Hepatocyte (in vitro differentiated cells): ENCODE measurements around the gene PELO. TPM values are rescaled to one million over a fixed set of nuclear protein-coding genes. Genes with fewer than 3 reads are reported as not detected.

Experiments used
- DNase-seq: peaks from one replicate; pipeline ENCODE4 v3.0.0-alpha.2; 2016; ENCODE audit warnings: low spot score
- H2AFZ ChIP-seq: fragments of 200-600 bp; sonication (generic); 2 replicates; pipeline ENCODE4 v1.6.0; 2016; ENCODE audit warnings: antibody characterized with exemption, mild to moderate bottlenecking
- H3K27ac ChIP-seq: fragments of 200-600 bp; sonication (generic); 2 replicates; pipeline ENCODE4 v1.5.1; 2016; ENCODE audit warnings: mild to moderate bottlenecking
- H3K27me3 ChIP-seq: fragments of 200-600 bp; sonication (generic); 2 replicates; pipeline ENCODE4 v1.6.1; 2016
- H3K36me3 ChIP-seq: fragments of 200-600 bp; sonication (generic); replicated peaks from 2 replicates; pipeline ENCODE4 v1.5.1; 2016; ENCODE audit warnings: low read depth; ENCODE audit not compliant: insufficient read depth
- H3K4me1 ChIP-seq: fragments of 200-600 bp; sonication (generic); 2 replicates; pipeline ENCODE4 v1.5.1; 2016; ENCODE audit warnings: mild to moderate bottlenecking, moderate library complexity; ENCODE audit not compliant: insufficient read depth
- H3K4me2 ChIP-seq: fragments of 200-600 bp; sonication (generic); 2 replicates; pipeline ENCODE4 v1.6.0; 2016
- H3K4me3 ChIP-seq: fragments of 200-600 bp; sonication (generic); 2 replicates; pipeline ENCODE4 v1.5.1; 2016; ENCODE audit warnings: mild to moderate bottlenecking
- H3K79me2 ChIP-seq: fragments of 200-600 bp; sonication (generic); 2 replicates; pipeline ENCODE4 v1.6.0; 2017; ENCODE audit warnings: mild to moderate bottlenecking
- H3K9me2 ChIP-seq: fragments of 200-600 bp; sonication (generic); replicated peaks from 2 replicates; pipeline ENCODE4 v1.6.0; 2017; ENCODE audit warnings: mild to moderate bottlenecking; ENCODE audit not compliant: insufficient read depth
- H3K9me3 ChIP-seq: fragments of 200-600 bp; sonication (generic); 2 replicates; pipeline ENCODE4 v1.5.1; 2016; ENCODE audit warnings: low read depth, mild to moderate bottlenecking
- H4K20me1 ChIP-seq: fragments of 200-600 bp; sonication (generic); 2 replicates; pipeline ENCODE4 v1.6.0; 2016; ENCODE audit warnings: mild to moderate bottlenecking; ENCODE audit not compliant: insufficient read depth, poor library complexity, severe bottlenecking
- CTCF ChIP-seq: fragments of 200-600 bp; sonication (generic); IDR thresholded peaks from 2 replicates; pipeline ENCODE4 v1.5.1; 2016; ENCODE audit warnings: antibody characterized with exemption, mild to moderate bottlenecking; ENCODE audit not compliant: poor library complexity
- EZH2 ChIP-seq: fragments of 200-600 bp; sonication (generic); IDR thresholded peaks from 2 replicates; pipeline ENCODE4 v1.6.1; 2016; ENCODE audit warnings: antibody characterized with exemption, mild to moderate bottlenecking, borderline replicate concordance
- EZH2phosphoT487 ChIP-seq: fragments of 200-600 bp; sonication (generic); IDR thresholded peaks from one replicate; pipeline ENCODE4 v1.6.1; 2018; ENCODE audit warnings: antibody characterized with exemption, mild to moderate bottlenecking, low read depth, moderate library complexity; ENCODE audit not compliant: unreplicated experiment, severe bottlenecking
- WGBS: methylation state at CpG from one replicate; pipeline ENCODE4 v1.1.6; 2016; ENCODE audit warnings: low lambda C conversion rate; ENCODE audit errors: missing lambda C conversion rate; 5-methylcytosine and 5-hydroxymethylcytosine counted together
- polyA plus RNA-seq: library from polyadenylated mRNA; unstranded; fragments of >200 nt; fragmentation: Nextera tagmentation; extraction: Ambion mirVana; gene quantifications from 2 replicates; pipeline ENCODE4 v1.2.1, GENCODE V29; 2016
- total RNA-seq: library from RNA; depleted of rRNA; stranded (reverse); fragments of >200 nt; gene quantifications from 2 replicates; pipeline ENCODE4 v1.2.3, GENCODE V29; 2014

PELO gene
- total and polyA plus RNA-seq, 2 experiments from 2014 or later = 21.9 to 27.0 TPM

GRCh38 chr5:52808316-52808901 lies 20.7 kb downstream of the PELO start:
- H4K20me1 ChIP-seq = peaks cover 3% of the 10 kb centered on the region
- no peak overlapping the region for H3K4me3 ChIP-seq
- no peaks in the 10 kb centered on the region for H3K9me3 ChIP-seq
- DNase-seq = no peak
- no peak overlapping the region for H3K4me2 ChIP-seq
- H3K27me3 ChIP-seq = no peaks in the 10 kb centered on the region
- no peaks in the 10 kb centered on the region for H3K36me3 ChIP-seq
- no peak overlapping the region for H3K27ac ChIP-seq
- no peak for TF ChIP-seq EZH2
- TF ChIP-seq CTCF = no peak
- TF ChIP-seq EZH2phosphoT487 = no peak
- peaks cover 3% of the 10 kb centered on the region for H3K4me1 ChIP-seq
- H3K79me2 ChIP-seq = peaks cover 44% of the 10 kb centered on the region
- no peaks in the 10 kb centered on the region for H3K9me2 ChIP-seq
- WGBS = 73% methylated on average over 2 of the region's 2 CpGs
- no peak overlapping the region for H2AFZ ChIP-seq

- no peaks in the 10 kb centered on the region for H3K27me3 ChIP-seq
- TF ChIP-seq CTCF = no peak
- no peak for TF ChIP-seq EZH2phosphoT487
- no peak for TF ChIP-seq EZH2
- 61% methylated on average over 1 of the region's 1 CpG for WGBS
- no peaks in the 10 kb centered on the region for H3K9me3 ChIP-seq
- no peak overlapping the region for H2AFZ ChIP-seq
- no peaks in the 10 kb centered on the region for H3K9me2 ChIP-seq
- H3K79me2 ChIP-seq = peaks cover 30% of the 10 kb centered on the region
- no peak overlapping the region for H3K4me3 ChIP-seq
- no peak overlapping the region for H3K4me2 ChIP-seq
- no peak for DNase-seq
- H4K20me1 ChIP-seq = no peaks in the 10 kb centered on the region
- H3K36me3 ChIP-seq = no peaks in the 10 kb centered on the region
- no peak overlapping the region for H3K27ac ChIP-seq
- peaks cover 3% of the 10 kb centered on the region for H3K4me1 ChIP-seq
Observed at GRCh38 chr5:52809884-52810283, 22.2 kb downstream of the PELO start.

GRCh38 chr5:52810426-52810825 lies 22.7 kb downstream of the PELO start:
- H4K20me1 ChIP-seq = no peaks in the 10 kb centered on the region
- no peaks in the 10 kb centered on the region for H3K9me3 ChIP-seq
- no peaks in the 10 kb centered on the region for H3K36me3 ChIP-seq
- no peak overlapping the region for H3K4me2 ChIP-seq
- TF ChIP-seq EZH2 (no peak), CTCF (no peak), EZH2phosphoT487 (no peak)
- DNase-seq = no peak
- H3K27me3 ChIP-seq = no peaks in the 10 kb centered on the region
- WGBS = 0% methylated on average over 1 of the region's 1 CpG
- no peak overlapping the region for H3K27ac ChIP-seq
- H3K4me3 ChIP-seq = no peak overlapping the region
- H3K79me2 ChIP-seq = peaks cover 26% of the 10 kb centered on the region
- H2AFZ ChIP-seq = no peak overlapping the region
- H3K4me1 ChIP-seq = peaks cover 3% of the 10 kb centered on the region
- no peaks in the 10 kb centered on the region for H3K9me2 ChIP-seq
